GM12878 (cell line): ENCODE data around the gene DHCR7.

Experiments
- CBX3 ChIP-seq: fragments of 200-600 bp; sonication (generic); IDR thresholded peaks from 2 replicates; pipeline ENCODE4 v1.6.1; 2016; ENCODE audit warnings: low read depth, borderline replicate concordance
- DPF2 ChIP-seq: fragments of 450-650 bp; IDR thresholded peaks from 2 replicates; pipeline ENCODE4 v1.6.1; 2017; ENCODE audit warnings: mild to moderate bottlenecking
- E2F8 ChIP-seq: fragments of 450-650 bp; IDR thresholded peaks from 2 replicates; pipeline ENCODE4 v1.6.1; 2018; ENCODE audit warnings: mild to moderate bottlenecking, low read depth, moderate library complexity; ENCODE audit not compliant: partially characterized antibody
- EP300 ChIP-seq, 2 experiments: fragments of 150-350 bp in 1 of 2; IDR thresholded peaks; 2 replicates each; pipeline ENCODE4 v1.6.1; 2011 to 2012; ENCODE audit warnings: low read depth in 2 of 2, low read length in 2 of 2, borderline replicate concordance in 1 of 2, improper control_type of control experiment in 1 of 2, inconsistent platforms in 1 of 2; ENCODE audit not compliant: control insufficient read depth in 1 of 2
- NFXL1 ChIP-seq: fragments of 450-650 bp; IDR thresholded peaks from 2 replicates; pipeline ENCODE4 v1.6.1; 2017; ENCODE audit warnings: antibody characterized with exemption, mild to moderate bottlenecking, borderline replicate concordance
- NR2C2 ChIP-seq: IDR thresholded peaks from 2 replicates; pipeline ENCODE4 v1.6.1; 2011; ENCODE audit warnings: borderline replicate concordance, low read depth; ENCODE audit not compliant: control insufficient read depth, insufficient read length
- POLR2A ChIP-seq: IDR thresholded peaks from 2 replicates; pipeline ENCODE4 v1.6.1; 2011; ENCODE audit warnings: low read depth, mild to moderate bottlenecking, low read length
- TAF1 ChIP-seq: IDR thresholded peaks from 2 replicates; pipeline ENCODE4 v1.6.1; 2011; ENCODE audit warnings: mild to moderate bottlenecking, low read depth, low read length, borderline replicate concordance
- TF ChIP-seq, protein P1 (sequence below), 3 experiments: IDR thresholded peaks in 2 of 3; conservative IDR thresholded peaks in 1 of 3; 2 replicates each; pipeline ENCODE4 v1.5.1; 2011; ENCODE audit warnings: low read depth in 3 of 3, low read length in 3 of 3, mild to moderate bottlenecking in 3 of 3, control low read depth in 2 of 3, moderate library complexity in 2 of 3, inconsistent platforms in 1 of 3, mixed read lengths in 1 of 3; ENCODE audit not compliant: control insufficient read depth in 2 of 3, insufficient read depth in 1 of 3; ENCODE audit errors: extremely low read depth in 1 of 3
- TF ChIP-seq, protein P2 (sequence below): IDR thresholded peaks from 2 replicates; pipeline ENCODE4 v1.6.1; 2012; ENCODE audit warnings: low read depth, low read length, improper control_type of control experiment

GRCh38 chr11:71485466-71485865 is 37.3 kb upstream of the DHCR7 start:
- TF ChIP-seq E2F8 (no peak), NFXL1 (no peak), NR2C2 (no peak), DPF2 (no peak), POLR2A (no peak), EP300 (IDR thresholded peaks at IDR 0.05; ENCODE audit: borderline replicate concordance in 1 of 2, control insufficient read depth in 1 of 2, low read depth in 2 of 2, low read length in 2 of 2) (no peak), CBX3 (no peak), TAF1 (no peak)
- TF ChIP-seq, protein P1, sequence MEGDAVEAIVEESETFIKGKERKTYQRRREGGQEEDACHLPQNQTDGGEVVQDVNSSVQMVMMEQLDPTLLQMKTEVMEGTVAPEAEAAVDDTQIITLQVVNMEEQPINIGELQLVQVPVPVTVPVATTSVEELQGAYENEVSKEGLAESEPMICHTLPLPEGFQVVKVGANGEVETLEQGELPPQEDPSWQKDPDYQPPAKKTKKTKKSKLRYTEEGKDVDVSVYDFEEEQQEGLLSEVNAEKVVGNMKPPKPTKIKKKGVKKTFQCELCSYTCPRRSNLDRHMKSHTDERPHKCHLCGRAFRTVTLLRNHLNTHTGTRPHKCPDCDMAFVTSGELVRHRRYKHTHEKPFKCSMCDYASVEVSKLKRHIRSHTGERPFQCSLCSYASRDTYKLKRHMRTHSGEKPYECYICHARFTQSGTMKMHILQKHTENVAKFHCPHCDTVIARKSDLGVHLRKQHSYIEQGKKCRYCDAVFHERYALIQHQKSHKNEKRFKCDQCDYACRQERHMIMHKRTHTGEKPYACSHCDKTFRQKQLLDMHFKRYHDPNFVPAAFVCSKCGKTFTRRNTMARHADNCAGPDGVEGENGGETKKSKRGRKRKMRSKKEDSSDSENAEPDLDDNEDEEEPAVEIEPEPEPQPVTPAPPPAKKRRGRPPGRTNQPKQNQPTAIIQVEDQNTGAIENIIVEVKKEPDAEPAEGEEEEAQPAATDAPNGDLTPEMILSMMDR (IDR thresholded peaks at IDR 0.05 in 2 of 3, conservative IDR thresholded peaks at IDR 0.05 in 1 of 3; ENCODE audit: control insufficient read depth in 2 of 3, extremely low read depth in 1 of 3, insufficient read depth in 1 of 3, low read depth in 3 of 3, low read length in 3 of 3), result no peak
- TF ChIP-seq, protein P2, sequence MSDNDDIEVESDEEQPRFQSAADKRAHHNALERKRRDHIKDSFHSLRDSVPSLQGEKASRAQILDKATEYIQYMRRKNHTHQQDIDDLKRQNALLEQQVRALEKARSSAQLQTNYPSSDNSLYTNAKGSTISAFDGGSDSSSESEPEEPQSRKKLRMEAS, result no peak
